Measurements from ENCODE around the gene WDR64.

WDR64 gene

GRCh38 chr1:241772932-241773500, 120.9 kb downstream of the WDR64 start:
- no peak for DNase-seq (ENCODE audit: low read depth)
- TF ChIP-seq, protein P1, sequence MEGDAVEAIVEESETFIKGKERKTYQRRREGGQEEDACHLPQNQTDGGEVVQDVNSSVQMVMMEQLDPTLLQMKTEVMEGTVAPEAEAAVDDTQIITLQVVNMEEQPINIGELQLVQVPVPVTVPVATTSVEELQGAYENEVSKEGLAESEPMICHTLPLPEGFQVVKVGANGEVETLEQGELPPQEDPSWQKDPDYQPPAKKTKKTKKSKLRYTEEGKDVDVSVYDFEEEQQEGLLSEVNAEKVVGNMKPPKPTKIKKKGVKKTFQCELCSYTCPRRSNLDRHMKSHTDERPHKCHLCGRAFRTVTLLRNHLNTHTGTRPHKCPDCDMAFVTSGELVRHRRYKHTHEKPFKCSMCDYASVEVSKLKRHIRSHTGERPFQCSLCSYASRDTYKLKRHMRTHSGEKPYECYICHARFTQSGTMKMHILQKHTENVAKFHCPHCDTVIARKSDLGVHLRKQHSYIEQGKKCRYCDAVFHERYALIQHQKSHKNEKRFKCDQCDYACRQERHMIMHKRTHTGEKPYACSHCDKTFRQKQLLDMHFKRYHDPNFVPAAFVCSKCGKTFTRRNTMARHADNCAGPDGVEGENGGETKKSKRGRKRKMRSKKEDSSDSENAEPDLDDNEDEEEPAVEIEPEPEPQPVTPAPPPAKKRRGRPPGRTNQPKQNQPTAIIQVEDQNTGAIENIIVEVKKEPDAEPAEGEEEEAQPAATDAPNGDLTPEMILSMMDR (IDR thresholded peaks at IDR 0.05; ENCODE audit: control insufficient read depth, insufficient read depth, low read depth, low read length, missing control alignments), result no peak
- no peak overlapping the region for H3K4me3 ChIP-seq (ENCODE audit: control insufficient read depth, low read depth, low read length)

DNA sequence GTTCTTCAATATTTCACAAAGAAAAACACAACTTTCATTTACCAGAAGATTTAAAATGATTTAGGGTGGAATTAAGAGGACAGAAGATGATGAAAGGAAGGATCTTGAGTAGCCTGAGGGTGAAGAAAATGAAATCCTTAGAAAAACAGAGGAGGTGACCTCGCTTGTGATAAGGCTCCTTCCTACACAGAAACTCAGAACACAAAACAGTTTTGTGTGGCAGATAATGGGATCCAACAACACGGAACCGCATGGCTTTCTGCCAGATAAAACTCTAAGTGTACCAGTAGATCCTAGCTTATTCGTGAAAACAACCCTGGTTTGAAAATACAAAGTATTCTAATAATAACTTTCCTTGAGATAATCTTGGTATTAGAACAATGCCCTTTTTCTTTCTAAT, 121.9 kb downstream of the WDR64 start:
- TF ChIP-seq, protein P1 (IDR thresholded peaks at IDR 0.05; ENCODE audit: control insufficient read depth, insufficient read depth, low read depth, low read length, missing control alignments), result no peak
- DNase-seq (ENCODE audit: low read depth), result no peak
- H3K4me3 ChIP-seq (ENCODE audit: control insufficient read depth, low read depth, low read length), result no peak overlapping the region

GRCh38 chr1:241775021-241775420, 122.9 kb downstream of the WDR64 start:
- DNase-seq (ENCODE audit: low read depth), result no peak
- H3K4me3 ChIP-seq (ENCODE audit: control insufficient read depth, low read depth, low read length), result no peak overlapping the region
- TF ChIP-seq, protein P1 (IDR thresholded peaks at IDR 0.05; ENCODE audit: control insufficient read depth, insufficient read depth, low read depth, low read length, missing control alignments), result no peak

DNA sequence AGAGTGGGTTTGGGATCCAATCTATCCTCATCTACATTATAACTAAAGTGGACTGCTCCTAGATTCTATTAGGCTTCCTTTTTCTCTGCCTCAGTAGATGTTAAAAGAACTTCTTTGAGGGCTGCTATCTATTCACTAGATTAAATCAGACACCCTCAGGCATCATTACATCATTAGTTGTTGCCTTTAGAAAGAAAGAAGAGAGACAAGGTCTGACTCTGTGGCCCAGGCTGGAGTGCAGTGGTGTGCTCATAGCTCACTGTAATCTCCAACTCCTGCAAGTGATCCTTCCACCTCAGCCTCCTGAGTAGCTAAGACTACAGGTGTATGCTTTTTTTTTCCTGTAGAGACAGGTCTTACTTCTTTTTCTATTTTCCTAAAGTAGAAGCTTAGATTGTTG, 124.8 kb downstream of the WDR64 start:
- no peak for DNase-seq (ENCODE audit: low read depth)
- TF ChIP-seq, protein P1 (IDR thresholded peaks at IDR 0.05; ENCODE audit: control insufficient read depth, insufficient read depth, low read depth, low read length, missing control alignments), result no peak
- H3K4me3 ChIP-seq (ENCODE audit: control insufficient read depth, low read depth, low read length), result no peak overlapping the region

DNA sequence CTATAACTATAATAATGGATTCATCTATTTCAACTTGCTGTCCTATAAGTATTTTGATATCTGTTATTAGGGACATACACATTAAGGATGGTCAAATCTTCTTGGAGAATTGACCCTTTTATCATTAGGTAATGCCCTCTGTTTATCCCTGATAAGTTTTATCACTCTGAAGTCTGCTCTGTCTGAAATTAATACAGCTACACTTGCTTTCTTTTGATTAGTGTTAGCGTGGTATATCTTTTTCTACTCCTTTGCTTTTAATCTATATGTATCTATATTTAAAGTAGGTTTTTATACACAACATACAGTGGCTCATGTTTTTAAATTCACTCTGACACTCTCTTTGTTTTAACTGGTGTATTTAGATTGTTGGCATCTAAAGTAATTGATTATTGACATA, 126.0 kb downstream of the WDR64 start:
- DNase-seq (ENCODE audit: low read depth), result no peak
- H3K4me3 ChIP-seq (ENCODE audit: control insufficient read depth, low read depth, low read length), result no peak overlapping the region
- TF ChIP-seq, protein P1 (IDR thresholded peaks at IDR 0.05; ENCODE audit: control insufficient read depth, insufficient read depth, low read depth, low read length, missing control alignments), result no peak

- H3K4me3 ChIP-seq (ENCODE audit: control insufficient read depth, low read depth, low read length), result no peak overlapping the region
- TF ChIP-seq, protein P1 (IDR thresholded peaks at IDR 0.05; ENCODE audit: control insufficient read depth, insufficient read depth, low read depth, low read length, missing control alignments), result no peak
- no peak for DNase-seq (ENCODE audit: low read depth)
Observed at GRCh38 chr1:241779897-241780296, 127.8 kb downstream of the WDR64 start.

DNA sequence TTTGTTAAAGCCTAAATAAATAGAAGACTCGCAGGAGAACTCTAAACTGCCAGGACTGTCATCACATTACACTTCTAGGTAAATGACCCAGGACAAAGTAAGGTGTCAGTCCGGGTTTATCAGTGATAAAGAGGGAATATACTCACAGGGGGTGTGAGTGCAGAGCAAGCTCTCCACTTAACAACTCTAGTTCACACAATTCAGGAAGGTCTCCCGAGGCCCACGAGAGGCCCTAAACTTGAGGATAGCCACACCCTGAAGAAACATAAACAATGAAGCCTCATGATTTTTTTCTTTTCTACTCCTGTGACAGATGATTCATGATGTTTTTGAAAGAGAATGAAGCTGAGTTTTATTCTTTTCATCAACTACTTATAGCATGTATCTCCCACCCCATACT, 130.3 kb downstream of the WDR64 start:
- H3K4me3 ChIP-seq (ENCODE audit: control insufficient read depth, low read depth, low read length), result no peak overlapping the region
- DNase-seq (ENCODE audit: low read depth), result no peak
- TF ChIP-seq, protein P1 (IDR thresholded peaks at IDR 0.05; ENCODE audit: control insufficient read depth, insufficient read depth, low read depth, low read length, missing control alignments), result no peak

Data from AG09309 (cell line).